PC-3 (cell line): ENCODE measurements around the gene TCF12.

ENCODE experiments used
- EZH2 ChIP-seq: fragments of 300-600 bp; sonication (generic); IDR thresholded peaks from one replicate; pipeline ENCODE4 v1.6.1; 2017; ENCODE audit warnings: antibody characterized with exemption, mild to moderate bottlenecking, low read length; ENCODE audit not compliant: unreplicated experiment
- EZH2phosphoT487 ChIP-seq: fragments of 300-600 bp; sonication (generic); IDR thresholded peaks from 2 replicates; pipeline ENCODE4 v1.6.1; 2018; ENCODE audit warnings: mild to moderate bottlenecking, antibody characterized with exemption, low read length, borderline replicate concordance
- TF ChIP-seq, protein P1 (sequence below): fragments of 300-600 bp; sonication (generic); conservative IDR thresholded peaks from 2 replicates; pipeline ENCODE4 v1.5.1; 2017; ENCODE audit warnings: antibody characterized with exemption, low read depth, mild to moderate bottlenecking, low read length

GRCh38 chr15:57332326-57332725 is 413.9 kb downstream of the TCF12 start:
- TF ChIP-seq, protein P1, sequence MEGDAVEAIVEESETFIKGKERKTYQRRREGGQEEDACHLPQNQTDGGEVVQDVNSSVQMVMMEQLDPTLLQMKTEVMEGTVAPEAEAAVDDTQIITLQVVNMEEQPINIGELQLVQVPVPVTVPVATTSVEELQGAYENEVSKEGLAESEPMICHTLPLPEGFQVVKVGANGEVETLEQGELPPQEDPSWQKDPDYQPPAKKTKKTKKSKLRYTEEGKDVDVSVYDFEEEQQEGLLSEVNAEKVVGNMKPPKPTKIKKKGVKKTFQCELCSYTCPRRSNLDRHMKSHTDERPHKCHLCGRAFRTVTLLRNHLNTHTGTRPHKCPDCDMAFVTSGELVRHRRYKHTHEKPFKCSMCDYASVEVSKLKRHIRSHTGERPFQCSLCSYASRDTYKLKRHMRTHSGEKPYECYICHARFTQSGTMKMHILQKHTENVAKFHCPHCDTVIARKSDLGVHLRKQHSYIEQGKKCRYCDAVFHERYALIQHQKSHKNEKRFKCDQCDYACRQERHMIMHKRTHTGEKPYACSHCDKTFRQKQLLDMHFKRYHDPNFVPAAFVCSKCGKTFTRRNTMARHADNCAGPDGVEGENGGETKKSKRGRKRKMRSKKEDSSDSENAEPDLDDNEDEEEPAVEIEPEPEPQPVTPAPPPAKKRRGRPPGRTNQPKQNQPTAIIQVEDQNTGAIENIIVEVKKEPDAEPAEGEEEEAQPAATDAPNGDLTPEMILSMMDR = no peak
- TF ChIP-seq EZH2 (no peak), EZH2phosphoT487 (no peak)
